Measurements from ENCODE around the gene HRCT1.
"Not testable (repeated sequence)": the region's sequence is repeated elsewhere in the genome, so short reads cannot be mapped to it uniquely, and the experiment has no call there.

The HRCT1 gene

DNA sequence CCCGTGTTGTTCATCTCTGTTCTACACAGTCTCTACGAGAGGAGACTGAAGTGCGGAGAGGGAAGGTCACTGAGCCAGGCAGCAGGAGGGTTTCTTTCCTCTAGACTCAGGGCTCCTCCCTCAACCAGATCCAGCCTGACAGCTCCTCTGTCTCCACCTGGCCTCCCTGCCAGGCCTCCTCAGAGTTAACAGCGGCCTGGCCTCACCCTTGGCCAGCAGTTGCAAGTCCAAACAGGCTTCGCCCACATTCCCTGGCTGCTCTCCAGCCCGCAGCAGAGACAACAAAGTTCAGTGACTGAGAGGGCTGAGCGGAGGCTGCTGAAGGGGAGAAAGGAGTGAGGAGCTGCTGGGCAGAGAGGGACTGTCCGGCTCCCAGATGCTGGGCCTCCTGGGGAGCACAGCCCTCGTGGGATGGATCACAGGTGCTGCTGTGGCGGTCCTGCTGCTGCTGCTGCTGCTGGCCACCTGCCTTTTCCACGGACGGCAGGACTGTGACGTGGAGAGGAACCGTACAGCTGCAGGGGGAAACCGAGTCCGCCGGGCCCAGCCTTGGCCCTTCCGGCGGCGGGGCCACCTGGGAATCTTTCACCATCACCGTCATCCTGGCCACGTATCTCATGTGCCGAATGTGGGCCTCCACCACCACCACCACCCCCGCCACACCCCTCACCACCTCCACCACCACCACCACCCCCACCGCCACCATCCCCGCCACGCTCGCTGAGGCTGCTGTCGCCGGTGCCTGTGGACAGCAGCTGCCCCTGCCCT lies at the start of gene HRCT1:
Gene HRCT1 (plus strand): TSS at position 291 of the 768 bp plus-strand sequence. CDS start 86 bp downstream, at position 377.
- DNase-seq (ENCODE audit: low read depth): no peak

GRCh38 chr9:35856206-35856605 lies 49.8 kb upstream of the HRCT1 start:
- DNase-seq (ENCODE audit: low read depth): no peak

DNA sequence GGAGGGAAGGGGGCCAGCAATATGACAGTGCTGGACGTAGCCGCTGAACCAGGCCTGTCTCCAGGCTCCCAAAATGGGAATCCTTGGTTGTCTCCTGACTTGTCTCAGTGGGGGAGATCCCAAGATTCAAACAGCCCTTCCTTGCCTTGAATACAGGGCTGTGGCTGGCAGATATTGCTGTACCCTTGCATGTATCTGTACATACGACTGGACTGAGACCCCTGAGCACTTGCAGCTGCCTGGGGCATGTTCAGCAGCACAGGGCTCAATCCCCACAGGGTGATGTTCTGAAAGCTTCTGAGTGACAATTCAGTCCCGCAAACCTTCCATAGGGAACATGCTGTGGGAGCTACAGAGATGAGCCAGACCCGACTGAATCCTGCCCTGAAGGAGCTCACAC lies 49.1 kb upstream of the HRCT1 start:
- DNase-seq (ENCODE audit: low read depth): no peak

DNA sequence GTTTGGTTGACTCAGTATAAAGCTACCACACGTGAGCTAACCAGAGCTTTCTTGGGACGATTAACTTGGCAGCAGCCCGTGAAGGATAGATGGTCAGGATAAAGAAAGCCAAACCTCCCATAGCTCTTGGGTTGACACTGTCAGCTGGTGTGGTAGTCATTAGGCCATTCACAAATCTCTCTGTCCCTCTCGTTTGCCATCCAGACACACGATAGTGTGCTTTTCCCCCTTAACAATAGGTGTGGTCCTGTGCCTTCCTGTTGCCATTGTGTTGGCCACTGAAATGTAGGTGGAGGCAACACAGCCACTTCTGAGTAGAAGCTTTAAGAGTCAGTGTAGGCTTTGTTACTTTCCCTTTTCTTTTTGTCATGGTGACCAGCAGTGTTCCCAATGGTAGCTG lies 47.5 kb upstream of the HRCT1 start:
- DNase-seq (ENCODE audit: low read depth): no peak

- DNase-seq (ENCODE audit: low read depth): no peak
These were observed 46.6 kb upstream of the HRCT1 start for GRCh38 chr9:35859310-35859989.

DNA sequence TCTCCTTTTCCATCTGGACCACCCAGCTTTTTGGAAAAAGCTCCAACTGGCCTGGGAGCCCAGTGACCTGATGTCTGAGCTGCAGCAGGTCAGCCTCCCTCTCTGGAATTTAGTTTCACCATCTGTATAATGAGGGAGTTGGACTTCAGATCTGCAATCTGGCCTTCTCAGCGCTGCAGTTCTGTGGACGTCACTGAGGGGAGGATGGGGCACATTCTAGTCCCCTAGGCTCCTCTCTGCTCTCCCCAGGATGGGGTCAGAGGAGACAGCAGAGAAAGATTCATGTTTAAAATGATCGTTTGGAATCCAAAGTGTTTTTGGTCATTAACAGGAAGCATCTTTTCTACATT lies 46.0 kb upstream of the HRCT1 start:
- no peak for DNase-seq (ENCODE audit: low read depth)

DNA sequence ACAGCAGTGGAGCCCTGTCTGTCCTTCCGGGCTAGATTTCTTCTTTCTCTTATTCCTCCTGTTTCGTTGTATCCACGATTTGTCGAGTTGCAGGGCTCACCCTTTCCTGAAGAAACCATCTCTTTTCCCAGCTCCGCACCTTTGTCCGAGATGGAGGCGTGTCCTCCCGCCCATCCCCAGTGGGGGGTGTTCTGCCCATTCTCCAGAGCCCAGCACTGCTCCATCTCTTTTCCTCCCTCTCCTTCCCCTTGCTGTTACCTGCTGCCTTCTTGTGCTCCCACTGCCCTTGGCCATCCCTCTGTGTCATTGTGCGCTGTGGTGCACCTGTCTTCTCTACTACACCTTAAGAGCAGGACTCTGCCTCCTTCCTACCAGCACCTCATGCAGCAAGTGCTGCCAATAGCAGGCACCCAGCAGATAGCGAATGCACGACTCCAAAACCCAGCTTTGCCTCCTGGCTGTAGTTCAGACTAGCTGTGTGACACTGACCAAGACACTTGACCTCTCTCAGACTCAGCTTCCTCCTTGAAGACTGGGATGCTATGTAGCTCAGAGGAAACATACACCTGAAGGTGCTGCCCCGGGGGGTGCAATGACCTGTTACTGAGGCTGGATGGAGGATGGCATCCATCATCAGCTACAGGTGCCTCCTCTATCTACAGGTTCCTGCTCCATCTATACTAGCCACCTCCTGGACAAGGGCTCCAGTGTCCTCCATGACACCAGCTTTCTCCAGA lies 44.7 kb upstream of the HRCT1 start:
- DNase-seq (ENCODE audit: low read depth): no peak

DNA sequence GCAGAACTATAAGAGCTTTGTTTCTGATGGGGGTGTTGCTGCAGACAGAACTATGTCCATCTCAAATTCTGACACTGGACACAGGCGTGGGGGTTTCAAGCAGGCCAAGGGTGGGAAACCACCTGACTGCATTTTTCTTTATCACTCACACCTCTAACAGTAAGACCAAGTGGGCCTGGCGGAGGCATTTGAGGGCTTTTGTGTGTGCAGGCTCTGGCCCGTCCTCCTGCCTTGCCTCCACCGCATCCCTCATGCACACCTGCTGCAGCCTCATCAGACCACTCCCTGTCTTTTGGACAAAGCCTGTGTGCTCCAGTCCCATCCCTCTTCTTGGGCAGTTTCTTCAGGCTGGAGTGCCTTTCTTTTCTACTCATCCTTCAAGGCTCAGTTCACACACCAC lies 43.7 kb upstream of the HRCT1 start:
- DNase-seq (ENCODE audit: low read depth): no peak

DNA sequence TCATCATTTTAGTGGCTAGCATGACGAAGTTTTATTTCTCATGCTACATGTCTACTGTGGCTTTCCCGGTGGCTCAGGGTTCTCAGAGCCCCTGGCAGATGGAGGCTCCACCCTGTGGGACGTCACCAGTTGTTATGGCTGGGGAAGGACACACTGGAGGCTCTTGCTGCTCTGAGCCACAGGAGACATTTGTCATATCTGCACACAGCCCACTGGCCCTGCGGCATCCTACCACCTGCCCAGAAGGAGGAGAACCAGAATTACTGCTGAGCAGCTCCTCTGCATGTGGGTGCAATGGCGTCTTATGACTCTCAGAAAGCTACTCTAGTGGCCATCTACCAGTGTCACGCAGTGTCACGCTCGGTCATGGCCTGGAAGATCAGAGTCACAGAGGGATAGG lies 42.4 kb upstream of the HRCT1 start:
- DNase-seq (ENCODE audit: low read depth): no peak

DNA sequence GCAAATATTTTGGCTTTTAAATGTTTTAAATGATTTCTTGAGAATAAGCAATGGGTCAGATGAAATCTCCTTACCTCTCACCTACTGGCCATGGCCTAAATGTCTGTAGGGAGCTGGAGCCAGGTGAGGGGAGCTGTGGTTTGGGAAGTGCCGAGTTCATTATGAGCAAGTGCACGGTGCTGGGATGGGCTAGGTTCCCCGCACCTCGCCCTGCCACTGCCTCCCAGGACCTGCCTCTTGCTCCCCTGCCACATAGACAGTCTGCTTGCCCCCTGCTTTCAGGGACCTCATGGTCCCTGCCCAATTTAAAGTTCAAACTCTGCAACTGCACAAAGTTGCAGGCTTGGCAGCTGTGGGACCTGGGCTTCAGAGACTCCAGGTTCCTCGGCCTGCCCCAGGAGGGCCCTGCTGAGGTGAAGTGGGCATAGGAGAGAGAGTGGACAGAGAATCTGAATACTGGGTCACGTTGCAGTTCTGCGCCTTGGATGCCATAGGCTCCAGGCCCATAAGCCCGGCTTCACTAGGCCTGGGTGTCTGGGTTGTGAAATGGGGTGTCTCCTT lies 41.2 kb upstream of the HRCT1 start:
- DNase-seq (ENCODE audit: low read depth): no peak

GRCh38 chr9:35867538-35867937 lies 38.5 kb upstream of the HRCT1 start:
- DNase-seq (ENCODE audit: low read depth): no peak

DNA sequence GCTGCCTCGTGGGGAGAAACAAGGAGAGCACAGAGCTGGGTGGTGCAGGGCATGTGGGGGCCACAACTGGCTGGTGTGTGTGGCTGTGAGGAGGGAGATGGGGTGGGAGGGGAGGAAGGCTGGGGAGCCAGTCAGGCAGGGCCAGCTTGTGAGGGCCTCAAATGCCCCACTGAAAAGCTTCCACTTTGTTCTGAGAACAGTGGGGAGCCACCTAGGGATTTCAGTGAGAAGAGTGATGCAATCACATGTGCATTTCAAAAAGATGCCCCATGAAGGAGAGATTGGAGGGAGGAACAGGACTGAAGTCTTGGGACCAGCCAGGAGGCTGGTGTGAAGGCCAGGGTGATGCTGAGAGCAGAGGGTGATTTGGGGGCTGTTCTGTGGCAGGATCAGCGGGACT lies 37.1 kb upstream of the HRCT1 start:
- DNase-seq (ENCODE audit: low read depth): no peak

DNA sequence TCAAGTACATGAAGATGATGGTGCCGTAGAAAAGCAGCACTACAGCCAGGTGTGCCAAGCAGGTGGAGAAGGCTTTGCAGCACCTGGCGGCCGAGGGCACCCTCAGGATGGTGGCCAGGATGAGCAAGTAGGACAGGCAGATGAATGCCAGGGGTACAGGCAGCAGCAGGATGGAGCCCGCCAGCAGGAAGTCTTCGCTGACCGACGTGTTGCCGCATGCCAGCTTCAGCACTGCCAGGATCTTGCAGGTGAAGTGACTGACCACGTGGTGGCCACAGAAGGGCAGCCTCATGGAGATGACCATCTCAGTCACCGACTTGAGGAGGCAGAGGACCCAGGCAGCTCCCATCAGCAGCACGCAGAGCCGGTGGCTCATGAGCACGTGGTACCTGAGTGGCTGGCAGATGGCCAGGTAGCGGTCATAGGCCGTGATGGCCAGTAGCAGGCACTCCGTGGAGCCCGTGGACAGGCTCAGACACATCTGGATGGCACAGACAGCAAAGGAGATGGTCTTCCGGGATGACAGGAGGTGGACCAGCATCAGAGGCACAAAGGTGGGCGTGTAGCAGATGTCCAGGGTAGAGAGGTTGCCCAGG lies 36.3 kb upstream of the HRCT1 start:
- DNase-seq (ENCODE audit: low read depth): no peak

DNA sequence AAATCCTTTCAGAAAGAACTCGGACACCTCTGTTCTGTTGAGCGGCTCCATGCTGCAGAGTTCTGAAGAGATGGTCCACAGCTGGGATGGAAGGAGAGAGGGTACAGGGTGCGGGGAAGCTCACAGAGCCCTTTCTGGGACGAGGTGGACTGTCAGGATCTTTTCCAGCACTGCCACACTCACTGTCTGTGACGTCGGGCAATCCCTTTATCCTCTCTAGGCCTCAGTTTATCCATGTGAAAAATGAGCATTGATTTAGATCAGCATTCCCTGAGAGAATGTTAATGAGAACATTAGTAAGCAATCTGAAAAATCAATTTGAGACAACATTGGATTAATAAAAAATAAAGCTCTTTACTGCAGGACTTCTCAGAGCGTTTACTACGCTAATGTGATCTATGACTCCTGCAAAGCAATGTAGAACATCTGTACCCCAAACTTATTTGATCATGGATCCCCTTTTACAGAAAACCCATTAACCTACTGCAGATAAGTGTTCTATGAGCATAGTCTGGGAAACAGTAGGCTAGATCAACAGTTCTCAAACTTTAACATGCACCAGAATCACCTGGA lies 35.6 kb upstream of the HRCT1 start, which contains the start of gene OR13J1:
Gene OR13J1 (minus strand): TSS at position 51 of the 573 bp plus-strand sequence. CDS start 0 bp downstream, at position 51.
- DNase-seq (ENCODE audit: low read depth): no peak

DNA sequence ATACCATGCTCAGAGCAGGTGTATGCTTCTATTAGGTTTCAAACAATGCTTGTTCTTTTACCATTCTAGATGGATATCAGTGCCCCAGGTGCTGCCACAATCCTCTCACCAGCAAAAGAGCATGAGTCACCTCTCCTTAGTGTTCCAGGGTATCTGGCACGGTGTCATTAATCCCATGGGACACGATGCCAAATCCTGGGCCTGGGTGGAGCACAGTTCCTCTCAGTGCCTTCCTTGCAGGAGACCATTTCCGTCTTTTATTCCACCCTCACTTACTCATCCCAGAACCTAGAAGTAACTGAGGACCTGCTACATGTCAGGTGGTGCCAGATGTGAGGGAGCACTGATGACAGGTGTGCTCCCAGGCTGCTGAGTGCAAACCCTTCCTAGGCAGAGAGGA lies 34.5 kb upstream of the HRCT1 start:
- DNase-seq (ENCODE audit: low read depth): no peak

DNA sequence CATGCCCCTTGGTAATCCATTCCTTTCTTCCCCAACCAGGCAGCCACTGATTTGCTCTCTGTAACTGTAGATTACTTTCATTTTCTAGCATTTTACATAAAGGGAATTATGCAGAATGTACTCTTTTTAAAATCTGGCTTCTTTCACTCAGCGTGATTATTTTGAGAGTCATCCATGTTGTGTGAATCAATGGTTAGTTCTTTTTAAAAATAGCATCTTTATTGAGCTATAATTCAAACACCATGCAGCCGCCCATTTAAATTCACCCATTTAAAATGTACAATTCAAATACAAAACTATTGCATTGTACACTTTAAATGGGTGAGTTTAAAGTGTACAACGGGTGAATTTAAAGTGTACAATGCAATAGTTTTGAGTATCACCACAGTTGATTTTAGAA lies 33.5 kb upstream of the HRCT1 start:
- DNase-seq (ENCODE audit: low read depth): no peak

GRCh38 chr9:35882263-35882848 lies 23.6 kb upstream of the HRCT1 start:
- peak; percentile 71 for DNase-seq (ENCODE audit: low read depth)

- no peak for DNase-seq (ENCODE audit: low read depth)
These were observed 23.0 kb upstream of the HRCT1 start for GRCh38 chr9:35882996-35883395.

DNA sequence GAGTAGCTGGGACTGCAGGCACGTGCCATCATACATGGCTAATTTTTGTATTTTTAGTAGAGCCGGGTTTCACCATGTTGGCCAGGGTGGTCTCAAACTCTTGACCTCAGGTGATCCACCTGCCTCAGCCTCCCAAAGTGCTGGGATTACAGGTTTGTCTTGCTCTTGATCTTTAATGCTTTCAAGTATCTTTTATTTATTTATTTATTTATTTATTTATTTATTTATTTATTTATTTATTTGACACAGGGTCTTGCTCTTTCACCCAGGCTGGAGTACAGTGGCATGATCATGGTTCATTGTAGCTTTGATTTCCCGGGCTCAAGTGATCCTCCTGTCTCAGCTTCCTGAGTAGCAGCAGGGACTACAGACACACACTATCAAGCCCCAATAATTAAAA lies 21.1 kb upstream of the HRCT1 start:
- not testable (repeated sequence) for DNase-seq (ENCODE audit: low read depth)

- no peak for DNase-seq (ENCODE audit: low read depth)
These were observed 14.4 kb upstream of the HRCT1 start for GRCh38 chr9:35891646-35892045.

- no peak for DNase-seq (ENCODE audit: low read depth)
These were observed 14.0 kb upstream of the HRCT1 start for GRCh38 chr9:35892051-35892450.

DNA sequence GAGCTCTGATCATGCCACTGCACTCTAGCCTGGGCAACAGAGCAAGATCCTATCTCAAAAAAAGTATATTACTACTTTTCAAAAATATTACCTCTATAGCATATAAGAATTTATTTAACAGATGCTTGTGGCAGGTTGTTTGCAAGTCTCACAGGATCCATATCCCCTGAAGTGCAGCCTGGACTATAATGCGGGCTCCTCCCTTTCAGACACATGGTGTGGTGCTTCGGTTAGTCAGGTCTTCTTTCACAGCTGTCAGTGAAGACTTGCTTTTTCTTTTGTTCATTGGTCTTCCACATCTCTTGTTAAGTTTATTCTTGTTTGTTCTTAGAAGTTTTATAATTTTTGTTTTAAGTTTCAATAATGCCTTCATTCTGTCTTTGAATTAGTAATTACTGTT lies 9.4 kb upstream of the HRCT1 start:
- DNase-seq (ENCODE audit: low read depth): no peak

Measured in activated T-helper 9 cell treated with anti-CD3 and anti-CD28 coated beads, Interleukin-2, amount 50 U/mL, for 16 hours (primary cell).